ENCODE measurements around the gene SCARB1.

Gene SCARB1

DNA sequence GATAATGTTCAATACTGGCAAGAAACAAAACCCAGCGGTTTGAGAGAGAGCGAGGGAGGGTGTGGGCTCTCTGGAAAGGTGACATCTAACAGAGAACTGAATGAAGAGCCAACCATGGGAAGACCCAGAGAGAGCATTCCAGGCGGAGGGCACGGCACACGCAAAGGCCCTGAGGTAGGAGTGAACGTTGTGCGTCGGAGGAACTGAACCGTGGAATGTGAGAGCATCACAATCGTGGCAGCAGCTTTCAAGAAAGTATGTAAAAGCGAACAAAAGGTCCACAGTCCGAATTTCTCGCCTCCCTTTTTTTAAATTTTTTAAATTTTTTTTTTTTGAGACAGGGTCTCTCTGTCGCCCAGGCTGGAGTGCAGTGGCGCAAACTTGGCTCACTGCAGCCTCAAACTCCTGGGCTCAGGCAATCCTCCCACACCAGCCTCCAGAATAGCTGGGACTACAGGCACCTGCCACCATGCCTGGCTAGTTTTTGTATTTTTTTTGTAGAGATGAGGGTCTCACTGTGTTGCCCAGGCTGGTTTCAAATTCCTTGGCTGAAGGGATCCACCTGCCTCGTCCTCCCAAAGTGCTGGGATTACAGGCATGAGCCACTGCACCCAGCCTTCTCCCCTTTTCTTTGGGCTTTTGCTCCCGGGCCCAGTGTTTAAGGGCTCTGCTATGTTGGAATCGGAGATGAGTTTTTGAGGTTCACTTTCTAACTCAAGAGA, 15.3 kb upstream of the SCARB1 start:
- no peak overlapping the region for H3K9ac ChIP-seq (ENCODE audit: low read length)
- no peaks in the 10 kb centered on the region for H3K27me3 ChIP-seq (ENCODE audit: control insufficient read depth in 1 of 2, insufficient read depth in 2 of 2, low read length in 2 of 2)
- H3K9me3 ChIP-seq (ENCODE audit: low read length): no peaks in the 10 kb centered on the region
- H3K4me3 ChIP-seq (ENCODE audit: low read depth in 1 of 2, low read length in 2 of 2): no peak overlapping the region
- H3K27ac ChIP-seq (ENCODE audit: low read depth, low read length): no peak overlapping the region
- H3K36me3 ChIP-seq (ENCODE audit: insufficient read depth, low read length): no peaks in the 10 kb centered on the region
- no peaks in the 10 kb centered on the region for H3K4me1 ChIP-seq (ENCODE audit: insufficient read depth, low read length)

DNA sequence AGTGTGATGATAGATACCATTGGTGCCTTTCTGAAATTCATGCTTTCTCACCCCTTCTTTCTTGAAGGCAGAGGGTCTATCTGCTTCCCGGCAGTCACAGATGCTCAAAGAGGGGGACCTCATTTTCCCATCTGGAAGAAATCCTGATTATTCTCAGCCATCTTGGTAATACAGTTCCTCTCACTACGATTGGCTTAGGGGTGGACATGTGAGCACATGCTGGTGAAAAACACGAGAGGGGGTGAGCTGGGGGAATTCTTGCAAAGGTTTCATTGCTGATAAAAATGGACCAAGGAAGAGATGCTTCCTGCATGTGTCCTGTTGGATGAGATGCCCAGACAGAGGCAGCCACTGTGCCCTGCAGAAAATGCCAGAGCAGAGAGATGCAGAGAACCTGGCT, 13.8 kb upstream of the SCARB1 start:
- Histone ChIP-seq H3K27ac (ENCODE audit: low read depth, low read length) (no peak overlapping the region), H3K27me3 (ENCODE audit: control insufficient read depth in 1 of 2, insufficient read depth in 2 of 2, low read length in 2 of 2) (no peaks in the 10 kb centered on the region), H3K9ac (ENCODE audit: low read length) (no peak overlapping the region), H3K9me3 (ENCODE audit: low read length) (no peaks in the 10 kb centered on the region), H3K4me1 (ENCODE audit: insufficient read depth, low read length) (no peaks in the 10 kb centered on the region), H3K36me3 (ENCODE audit: insufficient read depth, low read length) (no peaks in the 10 kb centered on the region), H3K4me3 (ENCODE audit: low read depth in 1 of 2, low read length in 2 of 2) (no peak overlapping the region)

DNA sequence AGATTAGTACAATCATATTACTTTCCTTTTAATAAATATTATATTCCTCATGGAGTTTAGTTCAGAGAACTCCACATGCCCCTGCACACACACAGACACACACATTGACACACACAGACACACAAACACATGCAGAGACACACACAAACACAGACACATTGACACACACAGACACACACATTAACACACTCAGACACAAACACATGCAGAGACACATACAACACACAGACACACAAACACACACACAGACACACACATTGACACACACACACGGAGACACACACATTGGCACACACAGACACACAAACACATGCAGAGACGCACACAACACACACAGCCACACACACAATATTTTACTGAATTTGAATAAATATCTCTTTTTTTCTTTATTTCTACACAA, 12.5 kb upstream of the SCARB1 start:
- Histone ChIP-seq H3K4me1 (ENCODE audit: insufficient read depth, low read length) (no peaks in the 10 kb centered on the region), H3K27me3 (ENCODE audit: control insufficient read depth in 1 of 2, insufficient read depth in 2 of 2, low read length in 2 of 2) (no peaks in the 10 kb centered on the region), H3K4me3 (ENCODE audit: low read depth in 1 of 2, low read length in 2 of 2) (no peak overlapping the region), H3K36me3 (ENCODE audit: insufficient read depth, low read length) (no peaks in the 10 kb centered on the region), H3K9ac (ENCODE audit: low read length) (no peak overlapping the region), H3K9me3 (ENCODE audit: low read length) (no peaks in the 10 kb centered on the region), H3K27ac (ENCODE audit: low read depth, low read length) (no peak overlapping the region)

DNA sequence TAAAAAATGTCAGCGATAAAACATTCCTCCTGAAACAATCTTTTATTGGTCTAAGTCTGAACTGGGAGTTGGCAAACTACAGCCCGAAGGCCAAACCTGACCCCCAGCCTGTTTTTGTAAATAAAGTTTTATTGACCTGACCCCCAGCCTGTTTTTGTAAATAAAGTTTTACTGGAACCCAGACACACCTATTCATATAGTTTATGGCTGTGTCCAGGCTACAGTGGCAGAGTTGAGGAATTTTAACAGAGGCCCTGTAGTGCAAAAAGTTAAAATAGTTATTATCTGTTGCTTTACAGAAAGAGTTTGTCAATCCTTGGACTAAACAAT, 12.1 kb upstream of the SCARB1 start:
- no peaks in the 10 kb centered on the region for H3K4me1 ChIP-seq (ENCODE audit: insufficient read depth, low read length)
- no peaks in the 10 kb centered on the region for H3K9me3 ChIP-seq (ENCODE audit: low read length)
- no peak overlapping the region for H3K9ac ChIP-seq (ENCODE audit: low read length)
- H3K27me3 ChIP-seq (ENCODE audit: control insufficient read depth in 1 of 2, insufficient read depth in 2 of 2, low read length in 2 of 2): no peaks in the 10 kb centered on the region
- no peaks in the 10 kb centered on the region for H3K36me3 ChIP-seq (ENCODE audit: insufficient read depth, low read length)
- H3K27ac ChIP-seq (ENCODE audit: low read depth, low read length): no peak overlapping the region
- no peak overlapping the region for H3K4me3 ChIP-seq (ENCODE audit: low read depth in 1 of 2, low read length in 2 of 2)

DNA sequence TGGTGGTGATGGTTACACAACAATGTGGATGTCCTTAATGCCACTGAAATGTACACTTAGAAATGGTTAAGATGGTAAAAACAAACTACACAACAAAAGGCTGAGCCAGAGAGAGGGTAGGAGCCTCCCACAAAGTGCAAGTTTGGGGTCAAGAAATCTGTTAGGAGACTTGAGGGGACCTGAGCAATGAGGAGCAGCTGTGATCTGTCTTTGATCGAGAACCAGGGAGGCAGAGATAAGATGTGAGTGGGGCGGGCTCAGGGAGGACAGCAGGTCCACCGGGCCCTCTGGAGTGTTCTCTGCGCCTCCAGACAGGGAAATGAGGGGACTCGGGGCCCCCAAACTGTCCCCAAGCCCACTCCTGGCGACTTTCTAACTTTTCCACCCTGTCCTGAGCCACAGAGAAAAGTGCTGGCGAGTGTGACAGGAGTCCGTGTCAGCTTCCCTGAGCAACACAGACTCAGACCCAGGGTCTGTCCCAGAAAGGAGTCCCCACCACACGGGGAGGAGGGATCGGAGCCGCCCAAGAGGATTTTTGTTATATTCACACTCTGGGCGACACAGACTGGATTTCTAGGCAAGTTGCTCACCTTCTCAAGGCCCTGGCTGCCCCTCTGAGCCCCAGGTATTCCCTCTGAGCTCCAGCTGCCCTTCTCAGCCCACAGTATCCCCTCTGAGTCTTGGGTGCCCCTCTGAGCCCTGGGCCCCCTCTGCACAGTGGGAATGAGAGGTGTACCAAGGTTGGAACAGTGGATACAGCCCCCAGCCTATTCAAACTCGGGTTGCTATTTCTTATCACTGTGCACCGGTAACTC, 11.5 kb upstream of the SCARB1 start:
- Histone ChIP-seq H3K4me1 (ENCODE audit: insufficient read depth, low read length) (no peaks in the 10 kb centered on the region), H3K9ac (ENCODE audit: low read length) (no peak overlapping the region)

DNA sequence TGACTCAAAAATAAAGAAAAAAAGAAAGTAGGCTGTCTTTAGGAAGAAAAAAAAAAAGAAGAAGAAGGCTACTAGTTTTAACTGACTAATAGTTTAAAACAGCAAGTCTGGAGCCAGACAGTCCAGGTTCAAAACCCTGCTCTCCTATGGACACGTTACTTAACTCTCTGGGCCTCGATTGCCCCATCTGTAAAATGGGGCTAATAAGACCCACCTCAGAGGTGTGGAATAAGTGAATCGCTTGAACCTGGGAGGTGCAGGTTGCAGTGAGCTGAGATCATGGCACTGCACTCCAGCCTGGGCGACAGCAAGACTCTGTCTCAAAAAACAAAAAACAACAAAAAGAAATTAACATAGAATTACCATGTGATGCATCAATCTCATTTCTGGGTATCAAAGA, 10.5 kb upstream of the SCARB1 start:
- Histone ChIP-seq H3K9me3 (ENCODE audit: low read length) (no peaks in the 10 kb centered on the region), H3K27ac (ENCODE audit: low read depth, low read length) (no peak overlapping the region), H3K27me3 (ENCODE audit: control insufficient read depth in 1 of 2, insufficient read depth in 2 of 2, low read length in 2 of 2) (no peaks in the 10 kb centered on the region), H3K4me3 (ENCODE audit: low read depth in 1 of 2, low read length in 2 of 2) (no peak overlapping the region), H3K36me3 (ENCODE audit: insufficient read depth, low read length) (no peaks in the 10 kb centered on the region), H3K9ac (ENCODE audit: low read length) (no peak overlapping the region), H3K4me1 (ENCODE audit: insufficient read depth, low read length) (no peaks in the 10 kb centered on the region)

More for the DNA sequence above, 11.5 kb upstream of the SCARB1 start:
- H3K9me3 ChIP-seq (ENCODE audit: low read length): no peaks in the 10 kb centered on the region
- H3K27ac ChIP-seq (ENCODE audit: low read depth, low read length): no peak overlapping the region
- H3K36me3 ChIP-seq (ENCODE audit: insufficient read depth, low read length): no peaks in the 10 kb centered on the region
- no peaks in the 10 kb centered on the region for H3K27me3 ChIP-seq (ENCODE audit: control insufficient read depth in 1 of 2, insufficient read depth in 2 of 2, low read length in 2 of 2)
- no peak overlapping the region for H3K4me3 ChIP-seq (ENCODE audit: low read depth in 1 of 2, low read length in 2 of 2)

DNA sequence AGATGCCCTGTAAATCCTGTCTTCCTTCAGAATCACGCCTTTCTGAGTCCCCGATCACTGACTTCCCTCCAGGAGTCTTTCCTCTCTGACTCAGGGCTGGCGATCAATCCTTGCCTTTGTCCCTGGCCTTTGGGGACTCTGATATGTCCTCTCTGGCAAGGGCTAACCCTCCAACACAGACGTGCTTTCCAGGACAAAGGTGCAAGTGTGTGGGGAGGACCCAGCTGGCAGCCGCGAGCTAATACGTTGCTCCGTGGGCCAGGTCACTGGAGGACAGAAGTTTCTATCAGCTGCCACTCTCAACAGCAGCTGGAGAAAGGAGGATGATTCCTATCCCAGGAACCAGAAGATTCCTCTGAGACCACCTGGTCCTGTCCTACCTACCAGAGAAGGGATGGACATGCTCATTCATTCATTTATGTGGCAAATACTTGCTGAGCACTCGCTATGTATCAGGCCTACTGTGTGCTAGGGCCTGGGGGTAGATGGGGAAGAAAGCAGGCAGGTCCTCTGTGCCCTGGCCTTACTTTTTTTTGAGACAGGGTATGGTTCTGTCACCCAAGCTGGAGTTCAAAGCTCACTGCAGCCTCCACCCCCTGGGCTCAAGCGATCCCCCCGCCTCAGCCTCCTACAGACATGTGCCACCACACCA, 8.5 kb upstream of the SCARB1 start:
- no peaks in the 10 kb centered on the region for H3K4me1 ChIP-seq (ENCODE audit: insufficient read depth, low read length)
- H3K9ac ChIP-seq (ENCODE audit: low read length): no peak overlapping the region

DNA sequence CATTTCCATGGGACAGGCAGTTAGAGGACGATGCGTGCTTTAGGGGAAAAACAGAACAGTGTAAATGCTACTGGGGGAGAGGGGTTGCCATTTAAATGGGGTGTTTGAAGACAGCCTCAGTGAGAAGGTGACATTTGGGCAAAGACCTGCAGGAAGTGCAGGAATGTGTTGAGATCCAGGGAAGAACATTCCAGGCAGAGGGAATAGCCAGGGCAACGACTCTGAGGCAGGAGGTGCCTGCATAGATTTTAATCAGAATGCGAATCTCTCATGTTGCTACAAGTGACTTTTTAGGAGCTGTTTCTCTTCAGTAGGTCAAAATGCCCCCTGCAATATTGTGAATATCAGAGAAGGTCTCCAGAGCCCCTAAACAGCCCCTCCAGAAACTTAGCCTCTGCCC, 7.6 kb upstream of the SCARB1 start:
- H3K9ac ChIP-seq (ENCODE audit: low read length): no peak overlapping the region
- no peaks in the 10 kb centered on the region for H3K36me3 ChIP-seq (ENCODE audit: insufficient read depth, low read length)
- no peak overlapping the region for H3K4me3 ChIP-seq (ENCODE audit: low read depth in 1 of 2, low read length in 2 of 2)
- no peaks in the 10 kb centered on the region for H3K9me3 ChIP-seq (ENCODE audit: low read length)
- no peaks in the 10 kb centered on the region for H3K27me3 ChIP-seq (ENCODE audit: control insufficient read depth in 1 of 2, insufficient read depth in 2 of 2, low read length in 2 of 2)
- no peak overlapping the region for H3K27ac ChIP-seq (ENCODE audit: low read depth, low read length)
- H3K4me1 ChIP-seq (ENCODE audit: insufficient read depth, low read length): no peaks in the 10 kb centered on the region

More for the DNA sequence above, 8.5 kb upstream of the SCARB1 start:
- Histone ChIP-seq H3K4me3 (ENCODE audit: low read depth in 1 of 2, low read length in 2 of 2) (no peak overlapping the region), H3K9me3 (ENCODE audit: low read length) (no peaks in the 10 kb centered on the region), H3K27ac (ENCODE audit: low read depth, low read length) (no peak overlapping the region), H3K36me3 (ENCODE audit: insufficient read depth, low read length) (no peaks in the 10 kb centered on the region), H3K27me3 (ENCODE audit: control insufficient read depth in 1 of 2, insufficient read depth in 2 of 2, low read length in 2 of 2) (no peaks in the 10 kb centered on the region)

DNA sequence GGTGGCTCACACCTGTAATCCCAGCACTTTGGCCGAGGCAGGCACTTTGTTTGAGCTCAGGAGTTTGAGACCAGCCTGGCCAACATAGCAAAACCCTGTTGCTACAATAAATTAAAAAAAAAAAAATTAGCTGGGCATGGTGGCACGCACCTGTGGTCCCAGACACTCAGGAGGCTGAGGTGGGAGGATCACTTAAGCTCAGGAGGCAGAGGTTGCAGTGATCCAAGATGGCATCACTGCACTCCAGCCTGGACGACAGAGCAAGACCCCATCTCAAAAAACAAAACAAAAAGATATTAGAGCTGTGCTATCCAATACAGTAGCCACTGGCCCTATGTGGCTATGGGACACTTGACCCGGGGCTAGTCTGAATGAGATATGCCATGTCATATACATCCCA, 6.9 kb upstream of the SCARB1 start:
- no peaks in the 10 kb centered on the region for H3K36me3 ChIP-seq (ENCODE audit: insufficient read depth, low read length)
- no peaks in the 10 kb centered on the region for H3K9me3 ChIP-seq (ENCODE audit: low read length)
- H3K27me3 ChIP-seq (ENCODE audit: control insufficient read depth in 1 of 2, insufficient read depth in 2 of 2, low read length in 2 of 2): no peaks in the 10 kb centered on the region
- no peak overlapping the region for H3K4me3 ChIP-seq (ENCODE audit: low read depth in 1 of 2, low read length in 2 of 2)
- no peak overlapping the region for H3K9ac ChIP-seq (ENCODE audit: low read length)
- H3K4me1 ChIP-seq (ENCODE audit: insufficient read depth, low read length): no peaks in the 10 kb centered on the region
- H3K27ac ChIP-seq (ENCODE audit: low read depth, low read length): no peak overlapping the region

DNA sequence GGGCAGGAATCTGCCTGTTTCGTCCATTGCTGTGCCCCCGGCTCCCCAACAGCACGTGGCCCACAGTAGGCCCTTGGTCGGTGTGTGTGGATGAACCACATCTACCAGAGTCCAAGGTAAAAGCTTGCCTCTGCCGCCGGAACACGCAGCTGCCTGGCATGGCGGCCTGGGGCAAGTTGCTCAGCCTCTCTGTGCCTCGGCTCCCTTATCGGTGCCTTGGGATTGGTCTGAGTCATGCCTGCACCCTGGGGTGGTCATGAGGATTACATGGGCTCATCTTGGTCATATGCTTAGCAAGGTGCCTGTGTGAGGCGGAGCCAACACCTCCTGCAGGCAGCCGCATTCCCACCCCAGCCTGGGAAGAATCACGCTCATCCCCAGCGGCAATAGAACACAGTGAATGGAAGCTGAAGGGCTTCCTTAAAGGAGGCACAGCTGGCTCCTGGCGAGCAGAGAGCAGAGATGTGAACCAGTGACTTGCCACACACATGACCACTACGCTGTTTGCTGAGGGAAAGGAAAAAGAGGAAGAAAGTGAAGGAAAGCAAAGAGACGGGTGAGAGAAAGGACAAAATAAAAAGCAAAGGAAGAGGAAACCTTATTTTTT, 5.5 kb upstream of the SCARB1 start:
- Histone ChIP-seq H3K9ac (ENCODE audit: low read length) (no peak overlapping the region), H3K4me3 (ENCODE audit: low read depth in 1 of 2, low read length in 2 of 2) (no peak overlapping the region), H3K9me3 (ENCODE audit: low read length) (no peaks in the 10 kb centered on the region), H3K27me3 (ENCODE audit: control insufficient read depth in 1 of 2, insufficient read depth in 2 of 2, low read length in 2 of 2) (no peaks in the 10 kb centered on the region), H3K36me3 (ENCODE audit: insufficient read depth, low read length) (no peaks in the 10 kb centered on the region), H3K4me1 (ENCODE audit: insufficient read depth, low read length) (peaks cover 2% of the 10 kb centered on the region), H3K27ac (ENCODE audit: low read depth, low read length) (no peak overlapping the region)

DNA sequence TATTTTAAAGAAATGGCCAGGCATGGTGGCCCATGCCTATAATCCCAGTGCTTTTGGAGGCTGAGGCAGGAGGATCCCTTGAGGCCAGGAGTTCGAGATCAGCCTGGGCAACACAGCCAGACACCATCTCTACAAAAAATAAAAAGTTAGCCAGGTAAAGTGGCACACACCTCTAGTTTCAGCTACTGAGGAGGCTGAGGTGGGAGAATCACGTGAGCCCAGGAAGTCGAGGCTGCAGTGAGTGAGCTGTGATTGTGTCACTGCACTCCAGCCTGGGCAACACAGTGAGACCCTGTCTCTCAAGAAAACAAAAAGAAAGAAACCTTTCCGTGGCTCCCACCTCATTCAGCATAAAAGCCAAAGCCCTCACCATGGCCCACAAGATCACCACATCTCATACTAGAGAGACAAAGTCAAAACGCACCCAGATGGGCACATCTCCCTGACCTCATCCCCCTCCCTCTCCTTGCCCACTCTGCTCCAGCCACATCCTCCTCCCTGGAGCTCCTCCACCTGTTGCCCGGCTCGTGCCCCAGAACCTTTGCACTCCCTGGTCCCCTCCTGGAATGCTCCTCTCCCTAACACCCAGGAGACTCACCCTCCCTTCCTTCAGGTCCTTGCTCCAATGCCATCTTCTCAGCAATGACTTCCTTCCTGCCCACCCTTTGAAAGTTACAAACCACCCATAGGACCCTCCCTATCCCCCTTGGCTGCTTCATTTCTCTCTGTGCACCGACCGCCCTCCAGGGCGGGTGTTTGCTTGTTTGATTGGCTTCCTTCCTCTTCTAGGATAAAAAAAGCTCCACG, 4.8 kb upstream of the SCARB1 start:
- no peak overlapping the region for H3K9ac ChIP-seq (ENCODE audit: low read length)
- H3K9me3 ChIP-seq (ENCODE audit: low read length): no peaks in the 10 kb centered on the region
- no peaks in the 10 kb centered on the region for H3K27me3 ChIP-seq (ENCODE audit: control insufficient read depth in 1 of 2, insufficient read depth in 2 of 2, low read length in 2 of 2)
- no peak overlapping the region for H3K27ac ChIP-seq (ENCODE audit: low read depth, low read length)
- H3K4me3 ChIP-seq (ENCODE audit: low read depth in 1 of 2, low read length in 2 of 2): no peak overlapping the region
- no peaks in the 10 kb centered on the region for H3K36me3 ChIP-seq (ENCODE audit: insufficient read depth, low read length)
- peaks cover 4% of the 10 kb centered on the region for H3K4me1 ChIP-seq (ENCODE audit: insufficient read depth, low read length)

All from muscle layer of colon (tissue), 2 donors.